GM21619 (cell line): ENCODE measurements around the gene MYO1E.
"Not testable (repeated sequence)": the region's sequence is repeated elsewhere in the genome, so short reads cannot be mapped to it uniquely, and the experiment has no call there.

Source experiments
- ATAC-seq: cut with Tn5 transposase; IDR thresholded peaks from one replicate; pipeline ENCODE4 v1.9.1; 2021; ENCODE audit not compliant: unreplicated experiment

Gene MYO1E

DNA sequence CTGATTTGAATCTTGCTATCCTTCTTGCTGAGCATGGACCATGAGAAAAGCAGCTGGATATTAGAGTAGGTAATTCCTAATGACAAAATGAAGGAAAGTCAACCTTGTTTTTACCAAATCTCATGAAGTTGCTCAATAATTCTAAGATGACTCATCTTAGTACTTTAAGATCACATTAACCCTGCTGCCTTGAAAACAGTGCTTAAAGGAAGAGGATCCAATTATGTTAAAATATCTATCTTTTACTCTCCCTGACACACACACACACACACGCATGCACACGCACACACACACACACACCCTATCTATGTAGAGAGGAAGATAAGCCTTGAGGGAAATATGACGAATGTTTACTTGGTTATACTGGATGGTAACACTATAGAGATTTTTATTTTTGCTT, 16.0 kb upstream of the MYO1E start:
- no peak for ATAC-seq

DNA sequence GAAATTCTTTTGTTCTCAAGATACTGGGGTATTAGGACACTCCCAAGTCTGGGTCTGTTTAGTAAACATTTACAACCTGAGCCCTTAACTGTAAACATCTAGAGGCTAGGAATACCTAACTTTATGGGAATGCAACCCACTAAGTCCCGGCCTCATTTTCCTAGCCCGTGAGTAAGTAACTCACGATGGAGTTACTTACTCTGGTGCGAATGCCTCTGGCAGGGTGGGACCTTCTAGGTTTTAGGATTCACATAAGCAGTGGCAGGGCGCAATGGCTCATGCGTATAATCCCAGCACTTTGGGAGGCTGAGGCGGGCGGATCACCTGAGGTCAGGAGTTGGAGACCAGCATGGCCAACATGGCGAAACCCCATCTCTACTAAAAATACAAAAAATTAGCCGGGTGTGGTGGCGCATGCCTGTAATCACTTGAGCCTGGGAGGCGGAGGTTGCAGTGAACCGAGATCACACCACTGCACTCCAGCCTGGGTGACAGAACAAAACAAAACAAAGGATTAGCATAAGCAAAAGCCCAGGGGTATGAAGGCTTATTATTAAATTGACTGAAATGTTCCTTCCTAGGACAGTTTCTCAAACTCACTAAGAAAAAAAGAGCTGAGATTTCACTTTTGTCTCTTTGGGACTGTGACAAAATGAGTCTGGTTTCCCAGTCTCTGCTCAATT, 14.7 kb upstream of the MYO1E start:
- not testable (repeated sequence) for ATAC-seq

DNA sequence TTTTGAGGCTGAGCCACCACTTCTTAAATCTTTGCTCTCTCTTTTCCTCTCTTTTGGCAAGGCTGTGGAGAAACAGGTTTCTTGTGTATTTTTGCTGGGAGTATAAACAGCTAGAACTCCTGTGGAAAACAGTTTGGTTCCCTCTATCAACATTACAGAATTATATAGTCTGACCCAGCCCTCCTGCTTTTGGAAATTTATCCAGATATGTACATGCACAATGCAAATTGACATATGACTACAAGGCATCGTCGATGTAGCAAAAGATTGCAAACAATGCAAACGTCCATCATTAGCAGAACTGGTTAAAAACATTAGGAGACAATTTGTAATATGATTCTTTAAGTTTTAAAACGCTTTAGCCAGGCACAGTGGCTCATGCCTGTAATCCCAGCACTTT, 12.5 kb upstream of the MYO1E start:
- no peak for ATAC-seq

DNA sequence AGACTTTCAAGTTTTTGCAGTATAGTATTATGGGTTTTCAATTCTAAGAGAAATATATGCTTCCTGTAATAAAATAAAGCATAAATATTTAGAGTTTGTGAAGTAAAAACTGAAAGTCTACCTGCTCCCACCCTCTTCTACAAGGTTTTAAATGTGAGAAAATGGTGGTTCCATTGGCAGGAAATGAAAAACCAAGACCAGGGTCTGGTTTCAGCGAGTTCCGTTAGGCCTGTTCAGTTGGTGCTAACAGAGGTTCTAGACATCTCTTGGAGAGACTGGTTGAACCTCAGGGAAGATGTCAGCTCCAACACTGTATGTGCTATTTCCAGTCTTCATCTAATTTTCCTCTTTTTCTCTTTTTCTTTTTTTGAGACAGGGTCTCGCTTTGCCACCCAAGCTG, 11.8 kb upstream of the MYO1E start:
- ATAC-seq = no peak

DNA sequence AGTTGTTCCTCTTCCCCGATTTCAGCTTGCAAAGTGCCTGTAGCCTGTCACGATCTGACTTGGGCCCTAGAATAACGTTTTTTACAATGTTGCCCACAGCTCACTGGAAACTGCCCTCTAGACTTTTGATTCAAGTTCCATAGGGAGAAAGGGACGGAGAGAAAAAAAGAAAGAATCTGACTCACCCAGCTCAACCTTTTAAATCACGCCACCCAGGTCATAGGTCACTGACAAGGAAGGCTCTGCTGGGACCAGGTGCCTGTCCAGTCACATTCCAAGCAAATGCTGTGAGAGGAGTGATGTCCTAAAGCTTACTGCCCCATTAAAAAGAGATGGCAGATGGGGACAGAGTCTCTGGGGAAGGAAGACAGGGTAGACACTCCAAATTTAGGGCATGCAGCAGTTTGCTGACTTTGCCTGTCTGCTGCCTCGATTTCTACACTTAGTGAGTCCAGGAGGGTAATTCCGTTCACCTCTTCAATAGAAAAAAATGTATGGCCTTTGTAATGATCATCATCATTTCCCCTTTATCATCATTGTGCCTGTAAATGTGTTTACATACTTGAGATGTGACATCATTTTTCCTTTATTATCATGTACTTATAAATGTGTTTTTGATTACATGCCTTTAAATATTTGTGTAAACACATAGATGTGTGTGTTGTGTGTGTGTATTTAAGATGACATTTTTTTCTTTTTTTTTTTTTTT, 8.4 kb upstream of the MYO1E start:
- ATAC-seq = no peak

DNA sequence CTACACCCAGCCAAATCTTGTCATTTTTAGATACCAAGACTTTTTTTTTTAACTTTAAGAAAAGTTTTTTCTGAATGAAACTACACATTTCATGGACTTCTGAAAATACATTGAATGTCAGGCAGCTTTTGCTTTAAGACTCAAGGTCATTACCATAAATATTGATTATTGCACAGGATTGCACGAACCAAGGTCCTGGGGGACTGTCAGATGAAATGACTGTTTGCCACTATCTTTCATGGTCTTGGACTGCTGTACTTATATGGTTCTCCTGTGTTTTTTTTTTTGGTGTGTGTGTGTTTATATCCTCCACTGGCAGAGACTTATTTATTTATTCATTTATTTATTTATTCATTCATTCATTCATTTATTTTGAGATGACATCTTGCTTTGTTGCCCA, 6.9 kb upstream of the MYO1E start:
- ATAC-seq = no peak

DNA sequence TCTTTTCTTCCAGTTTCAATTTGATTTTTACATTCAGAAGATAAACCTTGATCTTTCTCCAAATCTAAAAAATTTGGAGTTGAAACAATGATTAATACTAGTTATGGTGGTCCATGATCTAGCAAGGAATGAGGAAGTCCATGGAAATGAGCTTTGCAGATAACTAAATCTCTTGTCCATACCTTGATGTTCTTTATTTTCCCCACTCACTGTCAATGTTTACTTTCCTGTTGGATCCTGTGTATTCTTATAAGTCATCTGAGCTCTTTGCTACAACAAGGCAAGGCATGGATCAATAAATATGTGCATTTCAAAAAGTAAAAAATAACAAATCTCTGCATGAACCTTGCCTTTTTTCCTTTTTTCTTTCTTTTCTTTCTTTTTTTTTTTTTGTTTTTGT, 6.2 kb upstream of the MYO1E start:
- no peak for ATAC-seq

DNA sequence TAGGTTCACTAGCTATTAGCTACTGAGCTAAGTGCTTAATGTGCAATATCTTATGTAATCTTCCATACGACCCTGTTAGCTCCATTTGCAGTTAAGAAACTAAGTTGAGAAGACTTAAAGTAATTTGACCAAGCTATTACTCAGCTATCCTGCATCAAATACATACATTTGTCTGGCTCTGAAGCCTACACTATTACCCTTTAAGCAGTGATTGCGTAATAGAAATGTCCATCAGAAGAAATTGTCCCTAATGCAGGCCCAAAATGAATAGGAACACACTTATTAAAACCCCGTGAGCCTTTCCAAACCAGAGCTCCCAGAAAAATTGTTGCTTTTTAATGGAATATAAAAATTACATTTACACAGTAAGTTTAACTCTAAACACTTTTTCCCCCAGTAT, 5.3 kb upstream of the MYO1E start:
- no peak for ATAC-seq

DNA sequence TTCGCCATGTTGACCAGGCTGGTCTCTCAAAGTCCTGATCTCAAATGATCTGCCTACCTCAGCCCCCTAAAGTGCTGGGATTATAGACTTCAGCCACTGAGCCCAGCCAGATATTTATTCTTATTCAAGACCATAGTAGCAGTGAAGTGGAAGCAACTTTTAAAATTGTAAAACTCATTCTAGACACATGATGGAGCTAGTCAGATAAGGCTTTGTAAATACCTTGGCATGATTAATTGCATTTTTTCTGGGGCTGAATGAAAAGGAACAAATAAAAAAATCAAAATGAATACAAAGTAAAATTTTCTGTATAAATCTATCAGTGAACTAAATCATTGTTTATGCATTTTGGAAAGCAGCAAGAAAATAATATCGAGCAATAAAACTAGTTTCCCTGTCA, 4.1 kb upstream of the MYO1E start:
- ATAC-seq = no peak

DNA sequence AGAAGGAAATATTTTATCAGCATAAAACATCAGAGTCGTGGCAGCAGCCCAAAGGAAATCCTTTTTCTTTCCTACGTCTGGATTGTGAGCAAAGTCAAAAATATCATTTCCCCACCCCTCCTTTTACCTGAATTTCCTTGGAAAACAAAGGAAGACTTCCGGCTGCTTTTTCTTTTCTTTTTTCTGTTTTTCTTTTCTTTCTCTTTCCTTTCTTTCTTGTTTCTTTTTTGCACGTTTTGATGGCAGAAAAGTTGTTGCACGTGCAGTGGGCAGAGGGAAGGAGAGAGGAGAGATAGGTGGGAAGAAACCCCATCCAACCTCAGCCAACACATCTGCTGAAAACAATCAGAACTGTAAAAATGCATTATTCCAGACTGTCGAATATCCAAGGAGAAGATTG, 544 bp upstream of the MYO1E start:
- ATAC-seq = no peak

DNA sequence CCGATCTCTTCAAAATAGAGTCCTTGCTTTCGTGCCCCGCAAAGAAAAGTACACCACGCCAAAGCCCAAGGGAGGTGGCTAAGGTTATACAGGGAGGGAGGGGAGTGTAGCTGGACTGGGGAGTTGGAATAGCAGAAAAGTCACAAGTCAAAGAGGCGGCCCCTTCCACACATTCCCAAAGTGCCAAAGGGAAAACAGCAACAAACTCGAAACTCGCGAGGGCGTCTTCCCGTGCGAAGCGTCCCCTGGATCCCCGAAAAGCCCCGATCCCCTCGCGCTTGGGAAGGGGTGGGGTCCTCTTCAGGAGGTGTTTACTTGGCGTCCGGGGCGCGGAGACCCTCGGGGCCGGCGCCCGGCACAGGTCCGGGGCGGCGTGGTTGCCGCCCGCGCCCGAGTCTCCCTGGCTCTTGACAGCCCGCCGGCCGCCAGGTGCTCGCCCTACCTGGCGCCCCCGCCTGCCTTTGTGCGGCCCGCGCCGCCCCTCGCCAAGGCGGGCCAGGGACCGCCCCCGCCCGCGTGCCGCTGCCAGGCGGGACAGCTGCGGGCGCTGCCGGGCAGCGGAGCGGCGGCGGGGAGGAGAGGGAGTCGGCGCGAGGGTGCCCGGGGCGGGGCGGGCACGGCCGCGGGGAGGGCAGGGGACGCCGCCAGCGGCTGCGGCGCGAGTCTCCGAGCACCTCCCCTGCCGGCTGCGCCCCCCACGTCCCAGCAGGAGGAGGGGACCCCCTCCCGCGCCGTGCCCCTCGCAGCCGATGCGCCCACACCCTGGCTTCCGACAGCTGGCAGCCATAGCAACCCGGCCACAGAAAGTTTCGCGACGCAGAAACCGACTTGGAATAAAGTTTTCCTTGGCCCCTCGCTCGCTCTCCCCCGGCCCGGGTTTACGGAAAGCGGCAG, 966 bp downstream of the MYO1E start:
- peak; percentile 22 for ATAC-seq

DNA sequence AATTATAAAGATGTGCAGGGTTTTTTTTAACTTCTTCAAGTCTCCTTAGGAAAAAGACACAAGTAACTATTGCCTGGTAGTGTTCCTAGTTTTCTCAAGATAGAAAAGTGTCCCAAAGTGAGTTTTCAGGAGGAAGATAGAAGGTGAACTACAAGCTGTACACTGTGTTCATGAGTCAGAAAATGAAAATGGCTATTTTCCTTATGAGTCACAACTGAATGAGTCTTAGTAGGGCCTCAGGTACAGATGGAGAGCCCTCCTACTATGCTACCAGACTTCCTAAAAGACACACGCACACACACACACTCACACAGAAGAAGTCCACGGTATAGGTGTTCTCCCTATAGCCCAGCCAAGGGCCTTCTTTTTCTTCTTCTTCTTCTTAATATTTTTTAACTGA, 3.1 kb downstream of the MYO1E start:
- no peak for ATAC-seq

DNA sequence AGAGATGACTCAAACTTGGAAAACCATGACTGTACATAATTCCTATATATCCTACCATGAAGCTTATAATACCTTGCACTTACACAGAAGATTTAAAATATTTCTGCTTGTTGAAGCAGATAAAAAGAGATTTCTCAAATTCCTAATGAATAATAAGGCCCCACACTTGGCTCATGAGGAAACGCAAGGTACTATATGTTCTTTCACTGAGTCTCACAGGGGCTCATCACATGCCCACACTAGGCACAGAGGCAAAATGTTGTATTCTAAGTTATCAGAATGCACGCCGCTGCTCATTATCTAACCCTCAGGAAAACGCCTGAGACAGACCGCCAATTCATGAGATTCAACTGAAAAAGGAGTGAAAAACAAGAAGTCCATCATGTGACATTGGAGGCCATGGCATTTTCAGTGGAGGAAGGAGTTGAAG, 5.6 kb downstream of the MYO1E start:
- no peak for ATAC-seq

DNA sequence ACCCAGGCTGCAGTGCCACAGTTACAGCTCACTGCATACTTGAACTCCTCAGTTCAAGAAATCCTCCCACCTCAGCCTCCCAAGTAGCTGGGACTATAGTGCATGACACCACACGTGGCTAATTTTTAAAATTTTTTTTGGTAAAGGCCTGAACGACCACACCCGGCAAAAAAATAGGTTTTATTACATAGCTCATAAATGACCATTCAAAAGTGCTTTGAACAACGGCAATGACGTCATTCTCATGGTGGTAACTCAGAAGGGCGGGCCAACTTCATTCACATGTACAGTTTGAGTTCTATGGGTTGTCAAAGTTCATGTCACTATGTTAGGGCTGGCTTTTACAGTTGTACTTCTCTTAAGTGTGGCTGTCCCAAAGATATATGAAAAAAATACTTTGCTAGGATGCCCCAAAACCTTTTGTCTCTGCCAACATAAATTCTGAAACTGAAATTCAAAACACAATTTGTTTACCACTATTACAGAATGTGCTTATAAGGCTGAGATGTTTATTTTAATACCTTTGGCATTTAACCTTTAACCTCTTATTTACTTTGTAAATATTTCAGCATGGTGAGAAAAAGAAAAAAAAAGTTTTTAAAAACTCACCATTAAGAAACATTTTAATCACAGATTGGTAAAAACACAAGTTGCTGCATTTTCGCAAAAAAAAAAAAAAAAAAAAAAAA, 6.2 kb downstream of the MYO1E start:
- no peak for ATAC-seq

DNA sequence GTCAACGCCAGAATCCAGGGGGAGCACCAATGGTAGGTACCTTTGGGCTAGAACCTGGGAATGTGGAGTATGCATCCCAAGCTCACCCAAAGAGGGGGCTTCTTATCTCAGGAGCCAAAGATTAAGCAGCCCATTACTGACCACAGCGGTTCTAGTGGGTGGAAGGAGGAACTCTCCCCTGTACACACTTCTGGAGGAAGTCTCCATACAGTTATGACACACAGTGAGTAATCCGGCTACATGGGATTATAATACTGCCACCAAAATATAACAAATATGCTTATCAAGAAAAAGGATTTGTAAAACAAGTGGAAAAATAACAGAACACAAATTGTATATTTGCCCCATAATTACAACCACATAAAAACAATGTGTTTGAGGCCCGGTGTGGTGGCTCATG, 8.4 kb downstream of the MYO1E start:
- no peak for ATAC-seq

DNA sequence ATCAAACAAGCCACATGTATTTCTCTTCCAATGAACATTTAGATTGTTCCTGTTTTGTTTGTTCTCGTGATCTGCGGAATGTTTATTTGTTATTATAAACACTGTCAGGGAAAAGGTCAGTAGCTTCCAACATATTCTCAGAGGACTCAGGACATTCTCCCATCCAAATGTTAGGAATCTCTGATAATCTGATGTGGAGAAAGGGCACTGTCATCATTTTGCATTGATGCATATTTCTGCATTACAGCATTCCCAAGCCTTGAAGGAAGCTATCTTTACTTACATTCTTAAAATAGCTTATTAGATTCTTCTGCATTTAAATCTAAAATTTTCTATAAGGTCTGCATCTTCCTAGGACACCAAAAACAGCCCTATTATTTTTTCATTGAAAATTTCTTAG, 10.3 kb downstream of the MYO1E start:
- no peak for ATAC-seq

DNA sequence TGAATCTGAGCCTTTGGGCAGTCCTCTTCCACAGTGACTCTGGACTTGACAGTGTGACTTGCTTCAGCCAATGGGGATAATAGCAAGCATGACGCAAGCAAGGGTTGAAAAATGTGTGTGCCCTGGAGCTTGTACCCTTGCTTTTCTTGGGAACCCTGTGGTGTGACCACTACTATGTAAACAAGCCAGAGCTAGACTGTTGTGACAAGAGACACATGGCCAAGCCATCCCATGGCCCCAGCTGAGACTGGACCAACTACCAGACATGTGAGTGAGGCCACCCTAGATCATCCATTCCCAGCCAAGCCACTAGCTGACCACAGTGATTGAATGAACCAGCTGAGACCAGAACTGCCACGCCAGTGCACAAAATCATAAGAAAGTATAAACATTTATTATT, 11.8 kb downstream of the MYO1E start:
- ATAC-seq = no peak

DNA sequence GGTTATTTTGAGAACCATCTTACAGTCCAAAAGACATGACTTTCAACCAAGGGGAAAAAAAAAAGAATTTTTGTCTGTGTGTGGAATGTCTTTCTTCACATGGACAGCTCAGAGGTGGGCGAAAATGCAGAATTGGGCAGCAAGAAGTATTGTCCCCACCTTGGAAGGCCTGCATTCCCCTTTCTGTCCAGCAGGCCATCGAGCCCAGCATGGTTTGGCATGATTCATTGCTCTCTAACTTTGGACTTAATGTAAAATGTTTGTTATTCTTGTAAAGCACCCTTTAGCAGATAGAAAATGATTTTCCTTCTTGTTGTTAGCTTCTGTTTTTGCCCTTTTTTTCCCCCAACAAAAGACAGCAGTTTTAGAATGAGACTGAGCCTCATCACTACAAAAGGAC, 12.4 kb downstream of the MYO1E start:
- no peak for ATAC-seq

DNA sequence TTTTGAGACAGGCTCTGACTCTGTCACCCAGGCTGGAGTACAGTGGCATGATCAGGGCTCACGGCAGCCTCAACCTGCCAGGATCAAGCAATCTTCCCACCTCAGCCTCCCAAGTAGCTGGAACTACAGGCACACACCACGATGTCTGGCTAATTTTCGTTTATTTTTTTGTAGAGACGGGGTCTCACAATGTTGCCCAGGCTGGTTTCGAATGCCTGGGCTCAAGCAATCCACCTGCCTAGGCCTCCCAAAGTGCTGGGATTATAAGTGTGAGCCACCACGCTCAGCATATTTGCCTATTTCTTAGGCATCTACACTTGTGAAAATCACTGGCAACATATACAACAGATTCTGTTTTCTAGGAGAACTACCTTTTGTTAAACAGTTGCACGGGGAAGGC, 16.9 kb downstream of the MYO1E start:
- no peak for ATAC-seq

DNA sequence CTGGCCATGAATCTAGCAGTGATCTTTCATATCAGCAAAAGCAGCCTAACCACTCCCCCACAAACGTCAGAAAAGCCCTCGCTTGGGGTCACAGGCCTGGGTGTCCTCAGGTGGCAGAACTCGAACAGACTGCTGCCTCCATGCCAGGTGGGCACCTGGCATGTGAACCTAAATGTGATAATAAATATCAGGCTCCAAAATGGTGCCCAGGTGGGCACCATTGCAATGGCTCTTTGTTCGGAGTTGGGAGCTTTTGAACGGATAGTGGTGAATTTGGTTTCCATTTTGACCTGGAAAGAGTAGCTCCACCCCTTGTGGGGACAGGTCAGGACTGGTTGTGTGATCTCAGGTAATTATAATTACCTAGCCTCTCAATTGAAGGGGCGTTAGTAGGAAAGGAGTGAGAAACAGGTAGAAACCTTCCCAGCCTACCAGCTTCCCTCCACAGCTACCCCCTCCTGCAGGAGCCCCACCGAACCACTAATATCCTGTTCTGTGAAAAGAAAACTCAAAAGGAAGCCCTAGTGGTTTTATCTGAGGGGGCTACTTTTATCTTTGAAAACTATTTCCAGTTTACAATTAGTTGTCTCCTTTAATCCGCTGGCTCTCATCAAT, 18.1 kb downstream of the MYO1E start:
- no peak for ATAC-seq

DNA sequence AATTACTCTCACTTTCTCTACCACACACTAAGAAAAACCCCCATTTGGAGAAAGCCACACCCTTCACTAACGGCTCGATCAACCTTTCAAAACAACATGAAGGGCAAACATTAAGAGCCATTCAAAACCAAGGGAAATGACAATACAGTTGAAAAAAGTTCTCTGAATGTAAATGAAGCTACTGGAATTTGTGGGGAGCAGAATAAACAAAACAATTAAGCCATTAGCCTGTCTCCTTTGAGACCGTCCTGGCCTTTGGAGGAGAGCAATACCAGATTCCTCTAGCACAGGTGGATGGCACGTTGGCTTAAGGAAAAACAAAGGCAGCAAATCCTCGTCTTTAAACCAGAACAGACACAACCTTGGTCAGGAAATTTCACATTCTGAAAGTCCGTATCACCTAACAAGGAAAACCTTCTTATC, 18.7 kb downstream of the MYO1E start:
- no peak for ATAC-seq
